ENCODE measurements around the gene CD52.
"Not testable (repeated sequence)": the region's sequence is repeated elsewhere in the genome, so short reads cannot be mapped to it uniquely, and the experiment has no call there.

The CD52 gene

GRCh38 chr1:26284597-26285347 is 33.0 kb upstream of the CD52 start:
- DNase-seq: peak; percentile 88

- DNase-seq: peak; percentile 59
These were observed 32.2 kb upstream of the CD52 start for GRCh38 chr1:26285366-26286063.

GRCh38 chr1:26286064-26286416 is 31.7 kb upstream of the CD52 start:
- DNase-seq: no peak

- peak; percentile 68 for DNase-seq
These were observed 30.6 kb upstream of the CD52 start for GRCh38 chr1:26287033-26287711.

GRCh38 chr1:26287811-26288210 is 29.9 kb upstream of the CD52 start:
- no peak for DNase-seq

- peak; percentile 65 for DNase-seq
These were observed 29.3 kb upstream of the CD52 start for GRCh38 chr1:26288311-26288941.

GRCh38 chr1:26289158-26290059 is 28.3 kb upstream of the CD52 start:
- DNase-seq: peak; percentile 38

GRCh38 chr1:26290122-26290881 is 27.5 kb upstream of the CD52 start:
- DNase-seq: no peak

GRCh38 chr1:26290882-26291261 is 26.9 kb upstream of the CD52 start:
- no peak for DNase-seq

- no peak for DNase-seq
These were observed 26.3 kb upstream of the CD52 start for GRCh38 chr1:26291433-26291832.

GRCh38 chr1:26291939-26292338 is 25.8 kb upstream of the CD52 start:
- no peak for DNase-seq

GRCh38 chr1:26292735-26293134 is 25.0 kb upstream of the CD52 start:
- DNase-seq: not testable (repeated sequence)

GRCh38 chr1:26293911-26294463 is 23.8 kb upstream of the CD52 start:
- no peak for DNase-seq

- DNase-seq: no peak
These were observed 22.3 kb upstream of the CD52 start for GRCh38 chr1:26295194-26296138.

GRCh38 chr1:26296340-26297056 is 21.3 kb upstream of the CD52 start:
- DNase-seq: no peak

GRCh38 chr1:26297057-26297790 is 20.5 kb upstream of the CD52 start:
- DNase-seq: no peak

GRCh38 chr1:26297791-26298124 is 20.0 kb upstream of the CD52 start:
- DNase-seq: no peak

GRCh38 chr1:26300578-26301275 is 17.0 kb upstream of the CD52 start:
- DNase-seq: no peak
